ENCODE results near the gene SDK1. TPM values are rescaled to one million over a fixed set of nuclear protein-coding genes. Genes with fewer than 3 reads are reported as not detected.
"Not testable (repeated sequence)": the region's sequence is repeated elsewhere in the genome, so short reads cannot be mapped to it uniquely, and the experiment has no call there.

SDK1 gene
- total RNA-seq, 1 donor from 2014 or later = 9.9 TPM

GRCh38 chr7:3730276-3730675, 429.2 kb downstream of the SDK1 start:
- peak; percentile 93 for DNase-seq

GRCh38 chr7:3732395-3733005, 431.4 kb downstream of the SDK1 start:
- DNase-seq = no peak

DNA sequence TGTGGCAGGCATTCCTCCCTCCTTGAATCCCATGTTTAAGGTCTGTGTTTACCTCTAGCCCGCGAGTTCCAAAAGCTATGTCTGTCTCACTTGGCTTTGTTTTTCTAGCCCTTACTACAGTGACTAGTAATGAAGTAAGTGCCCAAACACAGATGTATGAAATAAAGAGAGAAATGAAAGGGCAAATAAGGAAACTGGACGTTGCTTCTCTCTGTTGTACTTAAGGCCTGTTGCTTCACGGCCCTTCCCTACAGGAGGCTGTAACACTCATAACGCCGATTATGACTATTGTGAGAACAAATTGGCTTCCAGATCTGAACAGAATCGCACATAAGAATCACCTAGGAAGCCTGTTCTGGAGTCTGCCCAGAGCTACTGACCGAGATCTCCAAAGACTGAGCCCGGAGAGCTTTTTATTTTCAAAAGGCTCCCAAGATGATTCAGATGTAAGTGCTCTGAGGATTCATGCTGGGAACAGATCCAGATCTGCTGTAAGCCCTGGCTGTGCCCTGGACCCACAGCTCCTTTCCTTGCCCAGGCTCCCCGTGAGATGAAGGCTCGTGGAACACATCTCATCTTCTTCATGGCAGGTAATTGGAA, 432.6 kb downstream of the SDK1 start:
- no peak for DNase-seq

- no peak for DNase-seq
Observed at GRCh38 chr7:3738964-3739363, 437.9 kb downstream of the SDK1 start.

GRCh38 chr7:3739983-3740382, 438.9 kb downstream of the SDK1 start:
- no peak for DNase-seq

GRCh38 chr7:3747467-3747866, 446.4 kb downstream of the SDK1 start:
- no peak for DNase-seq

- no peak for DNase-seq
Observed at GRCh38 chr7:3748389-3748788, 447.3 kb downstream of the SDK1 start.

DNA sequence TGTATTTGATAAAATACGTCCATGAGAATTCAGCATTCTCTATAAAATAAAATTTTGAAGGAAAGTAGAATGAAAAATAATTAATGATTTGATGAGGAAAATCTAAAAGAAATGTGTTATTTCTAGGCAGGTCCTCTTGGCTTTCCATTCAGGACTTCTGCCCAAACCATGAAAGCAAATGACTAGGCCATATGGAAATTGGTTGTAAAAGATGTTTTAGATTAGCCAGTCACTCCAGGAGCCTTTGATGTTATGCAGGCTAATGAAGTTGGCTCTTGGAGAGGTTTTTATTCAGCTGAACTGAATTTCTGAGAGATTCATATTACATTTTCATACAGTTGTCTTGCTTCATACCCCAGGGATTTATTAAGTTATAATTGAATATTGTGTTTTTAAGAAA, 452.8 kb downstream of the SDK1 start:
- peak; percentile 36 for DNase-seq

GRCh38 chr7:3754493-3755341, 453.7 kb downstream of the SDK1 start:
- DNase-seq = peak; percentile 80

- DNase-seq = not testable (repeated sequence)
Observed at GRCh38 chr7:3755778-3756453, 454.9 kb downstream of the SDK1 start.

GRCh38 chr7:3757059-3757458, 456.0 kb downstream of the SDK1 start:
- DNase-seq = no peak

DNA sequence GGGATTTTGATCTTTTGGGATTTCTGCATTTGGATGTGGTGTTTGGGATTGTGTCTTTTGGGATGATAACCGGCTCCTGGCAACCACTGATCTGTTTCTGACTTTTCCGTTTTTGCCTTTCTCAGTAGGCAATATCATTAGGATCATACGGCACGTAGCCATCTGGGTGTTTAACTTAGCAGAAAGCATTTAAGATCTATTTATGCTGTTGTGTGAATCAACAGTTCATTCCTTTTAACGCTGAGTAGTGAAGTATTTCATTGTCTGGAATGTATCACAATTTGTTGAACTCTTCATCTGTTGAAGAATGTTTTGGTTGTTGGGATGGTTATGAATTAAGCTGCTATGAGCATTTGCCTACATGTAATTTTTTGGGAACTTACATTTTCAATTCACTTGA, 459.6 kb downstream of the SDK1 start:
- DNase-seq = no peak

DNA sequence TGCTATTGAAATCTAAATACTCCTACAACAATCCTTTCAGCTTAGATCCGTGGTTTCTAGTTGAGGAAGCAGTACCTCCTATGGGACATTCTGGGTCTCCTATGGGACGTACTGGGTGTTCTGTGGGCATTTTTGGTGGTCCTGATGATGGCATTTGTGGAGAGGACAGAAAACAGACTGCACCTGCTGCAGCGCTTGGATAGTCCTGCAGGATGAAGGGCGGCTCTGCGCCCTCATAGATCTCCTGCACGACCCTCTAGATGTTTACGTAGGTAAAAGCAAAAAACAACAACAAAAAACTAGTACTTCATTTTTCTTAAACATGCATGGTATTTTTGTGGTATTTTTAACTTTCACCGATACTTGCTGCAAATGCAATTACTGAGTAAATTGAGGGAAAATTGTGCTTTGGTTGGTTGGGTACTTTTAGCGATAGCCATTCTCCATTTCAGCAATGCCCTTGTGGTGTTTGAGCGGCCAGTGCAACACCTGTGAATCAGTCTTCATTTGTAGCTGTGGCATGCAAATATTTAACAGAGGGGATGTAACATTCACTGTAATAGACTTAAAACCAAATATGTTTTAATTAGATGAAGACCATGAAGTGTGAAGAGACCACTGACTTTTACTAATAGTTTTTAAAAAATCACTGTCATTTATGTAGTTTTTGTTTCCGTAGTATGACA, 461.2 kb downstream of the SDK1 start:
- no peak for DNase-seq

DNA sequence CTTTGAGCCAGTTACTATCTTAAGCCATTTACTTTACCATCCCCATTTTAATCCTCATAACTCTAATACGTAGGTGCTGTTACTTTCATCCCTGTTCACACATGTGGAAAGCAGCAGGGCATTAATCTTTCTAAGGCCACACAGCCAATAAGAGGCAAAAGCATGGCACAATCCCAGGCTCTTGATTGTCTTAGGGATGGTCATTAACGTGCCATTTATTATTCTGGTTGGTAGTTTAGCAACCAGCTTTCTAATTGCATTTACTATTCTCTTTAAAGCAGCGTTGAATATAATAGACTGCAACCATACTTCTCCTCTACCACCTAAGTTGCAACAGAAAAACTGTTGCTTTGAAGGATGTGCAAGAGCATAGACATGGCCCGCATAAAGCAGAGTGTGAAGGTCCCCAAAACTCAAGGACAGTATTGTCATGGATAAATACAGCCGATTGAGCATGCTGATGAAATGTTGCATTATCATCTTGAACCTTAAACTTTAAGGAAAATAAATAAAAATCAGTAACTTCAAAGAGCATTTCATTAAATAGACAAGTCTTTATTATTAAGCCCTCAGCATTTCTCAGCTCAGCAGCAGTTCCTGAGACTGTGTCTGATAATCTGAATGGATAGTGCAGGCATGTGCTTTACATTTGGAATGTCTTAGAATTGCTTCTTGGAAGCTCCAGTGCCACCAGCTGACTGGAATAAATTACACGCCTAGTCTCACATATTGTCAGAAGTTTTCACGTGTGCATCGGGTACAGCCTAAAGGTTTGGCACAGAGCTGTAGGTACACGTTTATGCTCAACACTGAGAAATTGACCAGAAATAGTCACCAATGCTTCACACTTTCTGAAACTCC, 467.1 kb downstream of the SDK1 start:
- DNase-seq = no peak

DNA sequence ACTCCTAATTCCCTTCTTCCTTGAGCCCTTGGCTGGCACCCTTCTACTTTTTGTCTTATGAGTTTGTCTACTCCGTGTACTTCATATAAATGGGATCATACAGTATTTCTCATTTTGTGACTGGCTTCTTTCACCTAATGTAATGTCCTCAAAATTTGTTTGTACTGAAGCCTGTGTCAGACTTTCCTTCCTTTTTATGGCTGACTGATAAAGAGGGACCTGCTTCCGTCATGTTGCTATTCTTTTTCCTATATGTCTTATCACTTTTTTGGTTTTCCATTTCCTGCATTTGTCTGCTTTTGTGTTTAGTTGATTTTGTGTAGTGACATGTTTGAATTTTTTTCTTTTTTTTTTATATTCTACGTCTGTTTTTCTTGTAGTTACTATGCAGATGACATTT, 470.9 kb downstream of the SDK1 start:
- no peak for DNase-seq

DNA sequence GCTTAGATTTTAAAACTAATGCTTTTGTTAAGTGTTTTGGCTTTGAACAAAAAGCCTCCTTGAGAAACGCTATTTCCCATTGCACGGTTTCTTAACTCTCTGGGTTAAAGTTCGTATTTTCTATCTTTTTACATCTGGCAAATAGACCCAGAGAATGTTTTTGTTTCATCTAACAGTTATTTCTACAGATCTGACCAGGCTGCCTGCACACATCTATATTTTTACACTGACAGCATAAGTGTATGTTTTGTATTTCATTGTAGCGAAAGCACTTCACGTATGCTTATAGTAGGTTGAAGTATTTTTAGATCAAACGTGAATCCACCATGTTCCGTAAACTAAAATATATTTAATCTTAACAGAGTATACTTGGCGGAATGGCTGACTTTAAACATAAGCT, 477.3 kb downstream of the SDK1 start:
- no peak for DNase-seq

- DNase-seq = no peak
Observed at GRCh38 chr7:3780016-3780415, 479.0 kb downstream of the SDK1 start.

DNA sequence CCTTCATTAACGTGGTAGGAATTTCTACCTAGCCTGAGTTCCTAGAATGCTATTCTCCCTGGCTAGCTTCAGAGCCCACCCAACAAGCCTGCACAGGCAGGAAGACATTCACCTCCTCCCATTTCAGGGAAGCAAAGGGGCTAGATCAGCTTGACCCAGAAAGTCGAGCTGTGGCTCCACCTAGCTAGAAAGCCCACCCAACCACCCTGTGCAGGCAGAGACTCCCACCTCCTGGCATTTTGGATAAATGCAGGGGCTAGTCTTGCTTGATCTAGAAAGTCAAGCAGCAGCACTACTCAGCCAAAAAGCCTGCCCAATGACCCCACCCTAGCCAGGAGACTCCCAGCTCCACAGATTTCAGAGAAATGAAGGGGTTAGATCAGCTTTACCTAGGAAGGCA, 479.5 kb downstream of the SDK1 start:
- DNase-seq = no peak

DNA sequence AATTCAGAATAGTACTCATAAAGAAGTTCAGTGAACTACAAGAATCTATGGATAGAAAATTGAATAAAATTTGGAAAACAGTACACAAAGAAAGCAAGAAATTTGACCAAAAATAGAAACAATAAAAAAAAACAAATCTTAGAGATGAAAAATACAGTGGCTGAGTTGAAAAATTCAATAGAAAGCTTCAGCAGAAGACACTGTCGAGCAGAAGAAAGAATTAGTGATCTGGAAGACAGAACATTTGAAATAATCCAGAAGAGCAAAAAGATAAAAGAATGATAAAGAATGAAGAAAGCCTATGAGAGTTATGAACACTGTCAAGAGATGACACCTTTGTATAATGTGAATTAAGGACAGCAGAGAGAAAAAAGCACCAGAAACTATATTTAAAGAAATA, 480.6 kb downstream of the SDK1 start:
- no peak for DNase-seq

DNA sequence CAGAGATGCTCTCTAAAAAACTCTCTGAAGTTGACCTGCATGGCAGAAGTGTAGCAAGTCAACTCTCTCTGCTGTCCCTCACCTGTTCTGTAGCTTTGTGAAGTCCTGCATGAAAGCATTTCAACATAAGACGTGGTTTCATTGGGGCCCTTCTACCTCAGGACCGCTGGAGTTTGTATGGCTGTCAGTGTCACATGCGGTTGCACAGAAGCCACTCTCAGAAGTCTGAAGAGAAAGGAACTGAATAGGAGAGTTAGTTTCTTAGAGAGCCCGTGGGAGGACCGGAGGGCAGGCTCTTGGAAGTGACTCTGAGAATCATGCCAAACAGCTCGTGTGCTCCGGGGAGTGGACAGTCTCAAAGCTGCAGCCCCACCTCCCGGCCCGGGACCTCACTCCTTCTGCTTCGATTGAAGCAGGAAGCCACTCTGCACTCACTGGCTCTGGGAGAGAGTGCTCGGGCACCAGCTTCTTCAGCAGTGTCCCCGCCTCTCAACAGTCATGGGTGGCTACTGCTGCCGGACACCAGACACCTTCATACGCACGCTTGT, 486.7 kb downstream of the SDK1 start:
- DNase-seq = no peak

DNA sequence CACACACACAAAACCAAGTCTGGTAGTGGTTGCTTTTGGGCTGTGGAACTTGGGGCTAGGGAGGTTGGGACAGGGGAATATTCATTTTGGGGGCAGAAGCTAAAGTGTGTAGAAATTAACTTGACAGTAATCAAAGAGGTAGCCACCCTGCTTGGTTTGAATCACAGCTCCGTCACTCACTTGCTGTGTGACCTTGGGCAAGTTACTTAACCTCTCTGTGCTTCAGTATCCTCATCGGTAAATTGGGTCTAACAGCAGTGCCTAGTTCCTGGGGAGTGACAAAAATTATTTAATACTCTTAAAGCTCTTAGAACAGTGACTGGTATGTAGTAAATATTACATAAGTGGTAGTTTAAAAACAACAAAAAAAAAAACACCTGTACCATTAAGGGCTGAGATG, 489.8 kb downstream of the SDK1 start:
- no peak for DNase-seq

Data from tongue (tissue), 2 donors.